Stimulated activated CD4-positive, alpha-beta T cell treated with anti-CD3 and anti-CD28 coated beads, Interleukin-1b, Interleukin-23, amount 100 ng/mL, for 48 hours (primary cell): ENCODE data around the gene LAYN.

ENCODE experiments used
- DNase-seq: peaks from one replicate; pipeline ENCODE4 v3.0.0-alpha.2; 2020

The LAYN gene

GRCh38 chr11:111531687-111532364, 8.7 kb upstream of the LAYN start:
- DNase-seq: peak; percentile 84

GRCh38 chr11:111532365-111532709, 8.2 kb upstream of the LAYN start:
- DNase-seq: no peak

- DNase-seq: no peak
Measured at GRCh38 chr11:111535281-111535680, 5.2 kb upstream of the LAYN start.

GRCh38 chr11:111537336-111537860, 3.1 kb upstream of the LAYN start:
- no peak for DNase-seq

GRCh38 chr11:111538407-111539114, 2.0 kb upstream of the LAYN start:
- DNase-seq: no peak

- DNase-seq: peak; percentile 13
Measured at GRCh38 chr11:111539426-111540113, 950 bp upstream of the LAYN start.

- no peak for DNase-seq
Measured at GRCh38 chr11:111540937-111541253, 375 bp downstream of the LAYN start.

GRCh38 chr11:111541254-111542061, 938 bp downstream of the LAYN start:
- no peak for DNase-seq

- DNase-seq: no peak
Measured at GRCh38 chr11:111542606-111543275, 2.2 kb downstream of the LAYN start.

- no peak for DNase-seq
Measured at GRCh38 chr11:111548525-111548924, 8.0 kb downstream of the LAYN start.

GRCh38 chr11:111549196-111549868, 8.8 kb downstream of the LAYN start:
- DNase-seq: no peak

GRCh38 chr11:111549869-111550203, 9.3 kb downstream of the LAYN start:
- no peak for DNase-seq

- no peak for DNase-seq
Measured at GRCh38 chr11:111550258-111550657, 9.7 kb downstream of the LAYN start.

GRCh38 chr11:111554532-111554931, 14.0 kb downstream of the LAYN start:
- DNase-seq: no peak

GRCh38 chr11:111555255-111555654, 14.7 kb downstream of the LAYN start:
- no peak for DNase-seq

- no peak for DNase-seq
Measured at GRCh38 chr11:111557425-111558111, 17.0 kb downstream of the LAYN start.

GRCh38 chr11:111559800-111560464, 19.4 kb downstream of the LAYN start:
- DNase-seq: no peak

- no peak for DNase-seq
Measured at GRCh38 chr11:111560800-111561199, 20.3 kb downstream of the LAYN start.

- no peak for DNase-seq
Measured at GRCh38 chr11:111561306-111561705, 20.8 kb downstream of the LAYN start.

- DNase-seq: no peak
Measured at GRCh38 chr11:111561791-111562325, 21.3 kb downstream of the LAYN start.
